Astrocyte (in vitro differentiated cells and primary cell): Measurements from ENCODE around the gene ABHD4. TPM values are rescaled to one million over a fixed set of nuclear protein-coding genes. Genes with fewer than 3 reads are reported as not detected.

Source experiments
- DNase-seq: peaks from one replicate; pipeline ENCODE4 v3.0.0-alpha.2; 2010; ENCODE audit warnings: low read depth
- FAIRE-seq: peaks from 2 replicates; lab custom pipeline; 2011; peaks lifted over from hg19 to GRCh38; lab: Jason Lieb, UNC
- H2AFZ ChIP-seq: 2 replicates; pipeline ENCODE4 v1.6.0; 2012; ENCODE audit warnings: low read depth, low read length, inconsistent platforms
- H3K27ac ChIP-seq: 2 replicates; pipeline ENCODE4 v1.5.1; 2011; ENCODE audit warnings: low read depth, low read length, inconsistent platforms
- H3K27me3 ChIP-seq: 2 replicates; pipeline ENCODE4 v1.6.0; 2011; ENCODE audit warnings: low read length, inconsistent platforms; ENCODE audit not compliant: insufficient read depth
- H3K36me3 ChIP-seq: 2 replicates; pipeline ENCODE4 v1.5.1; 2011; ENCODE audit warnings: low read length, inconsistent platforms; ENCODE audit not compliant: insufficient read depth
- H3K4me1 ChIP-seq: 2 replicates; pipeline ENCODE4 v1.5.1; 2011; ENCODE audit warnings: low read length, inconsistent platforms; ENCODE audit not compliant: insufficient read depth
- H3K4me2 ChIP-seq: 2 replicates; pipeline ENCODE4 v1.6.0; 2012; ENCODE audit warnings: low read length, inconsistent platforms
- H3K4me3 ChIP-seq: 2 replicates; pipeline ENCODE4 v1.5.1; 2011; ENCODE audit warnings: low read depth, mild to moderate bottlenecking, low read length, inconsistent platforms; ENCODE audit not compliant: insufficient read depth
- H3K79me2 ChIP-seq: 2 replicates; pipeline ENCODE4 v1.6.0; 2012; ENCODE audit warnings: mild to moderate bottlenecking, low read length, inconsistent platforms; ENCODE audit not compliant: insufficient read depth
- H3K9ac ChIP-seq: 2 replicates; pipeline ENCODE4 v1.6.0; 2012; ENCODE audit warnings: mild to moderate bottlenecking, low read length, inconsistent platforms
- H3K9me3 ChIP-seq: 2 replicates; pipeline ENCODE4 v1.5.1; 2012; ENCODE audit warnings: low read depth, mild to moderate bottlenecking, low read length, inconsistent platforms; ENCODE audit not compliant: insufficient read depth
- H4K20me1 ChIP-seq: 2 replicates; pipeline ENCODE4 v1.6.0; 2012; ENCODE audit warnings: low read length, inconsistent platforms; ENCODE audit not compliant: insufficient read depth
- H3K27ac Mint-ChIP-seq: one replicate; pipeline ENCODE4 v1.8.0; 2021; ENCODE audit warnings: mild to moderate bottlenecking, mixed read lengths; ENCODE audit not compliant: unreplicated experiment
- H3K27me3 Mint-ChIP-seq: one replicate; pipeline ENCODE4 v1.8.0; 2021; ENCODE audit warnings: low read depth, mixed read lengths; ENCODE audit not compliant: unreplicated experiment
- H3K36me3 Mint-ChIP-seq: one replicate; pipeline ENCODE4 v1.8.0; 2021; ENCODE audit warnings: low read depth, mixed read lengths; ENCODE audit not compliant: unreplicated experiment
- H3K4me1 Mint-ChIP-seq: one replicate; pipeline ENCODE4 v1.8.0; 2021; ENCODE audit warnings: low read depth, mixed read lengths; ENCODE audit not compliant: unreplicated experiment
- H3K4me3 Mint-ChIP-seq: one replicate; pipeline ENCODE4 v1.8.0; 2021; ENCODE audit warnings: mild to moderate bottlenecking, moderate library complexity, mixed read lengths; ENCODE audit not compliant: unreplicated experiment
- H3K9me3 Mint-ChIP-seq: one replicate; pipeline ENCODE4 v1.8.0; 2021; ENCODE audit warnings: mild to moderate bottlenecking, mixed read lengths; ENCODE audit not compliant: unreplicated experiment
- EZH2 ChIP-seq: IDR thresholded peaks from 2 replicates; pipeline ENCODE4 v1.6.1; 2012; ENCODE audit warnings: mild to moderate bottlenecking, low read length, inconsistent platforms; ENCODE audit not compliant: insufficient read depth
- total RNA-seq: library from RNA; stranded (reverse); gene quantifications from 2 replicates; pipeline ENCODE4 v1.2.1, GENCODE V29; 2021
- TF ChIP-seq, protein P1 (sequence below): IDR thresholded peaks from 2 replicates; pipeline ENCODE4 v1.5.1; 2011; ENCODE audit warnings: low read depth, mild to moderate bottlenecking, inconsistent platforms, low read length, moderate library complexity; ENCODE audit not compliant: insufficient read depth

ABHD4 gene
- total RNA-seq, 1 donor from 2014 or later, result 52.4 TPM

GRCh38 chr14:22554498-22555383 lies 43.4 kb upstream of the ABHD4 start:
- no peaks in the 10 kb centered on the region for H3K9me3 Mint-ChIP-seq
- no peak overlapping the region for H3K4me2 ChIP-seq
- no peak overlapping the region for H3K27ac ChIP-seq
- no peak overlapping the region for H3K27ac Mint-ChIP-seq
- no peaks in the 10 kb centered on the region for H3K9me3 ChIP-seq
- no peak overlapping the region for H3K9ac ChIP-seq
- peaks cover 3% of the 10 kb centered on the region for H3K36me3 Mint-ChIP-seq
- H3K4me3 Mint-ChIP-seq, result no peak overlapping the region
- DNase-seq (no peak), FAIRE-seq (no peak)
- H2AFZ ChIP-seq, result no peak overlapping the region
- H3K27me3 ChIP-seq, result no peaks in the 10 kb centered on the region
- H3K79me2 ChIP-seq, result no peaks in the 10 kb centered on the region
- H3K36me3 ChIP-seq, result no peaks in the 10 kb centered on the region
- no peak for TF ChIP-seq EZH2
- TF ChIP-seq, protein P1, sequence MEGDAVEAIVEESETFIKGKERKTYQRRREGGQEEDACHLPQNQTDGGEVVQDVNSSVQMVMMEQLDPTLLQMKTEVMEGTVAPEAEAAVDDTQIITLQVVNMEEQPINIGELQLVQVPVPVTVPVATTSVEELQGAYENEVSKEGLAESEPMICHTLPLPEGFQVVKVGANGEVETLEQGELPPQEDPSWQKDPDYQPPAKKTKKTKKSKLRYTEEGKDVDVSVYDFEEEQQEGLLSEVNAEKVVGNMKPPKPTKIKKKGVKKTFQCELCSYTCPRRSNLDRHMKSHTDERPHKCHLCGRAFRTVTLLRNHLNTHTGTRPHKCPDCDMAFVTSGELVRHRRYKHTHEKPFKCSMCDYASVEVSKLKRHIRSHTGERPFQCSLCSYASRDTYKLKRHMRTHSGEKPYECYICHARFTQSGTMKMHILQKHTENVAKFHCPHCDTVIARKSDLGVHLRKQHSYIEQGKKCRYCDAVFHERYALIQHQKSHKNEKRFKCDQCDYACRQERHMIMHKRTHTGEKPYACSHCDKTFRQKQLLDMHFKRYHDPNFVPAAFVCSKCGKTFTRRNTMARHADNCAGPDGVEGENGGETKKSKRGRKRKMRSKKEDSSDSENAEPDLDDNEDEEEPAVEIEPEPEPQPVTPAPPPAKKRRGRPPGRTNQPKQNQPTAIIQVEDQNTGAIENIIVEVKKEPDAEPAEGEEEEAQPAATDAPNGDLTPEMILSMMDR, result no peak
- no peaks in the 10 kb centered on the region for H4K20me1 ChIP-seq
- peaks cover 38% of the 10 kb centered on the region for H3K4me1 Mint-ChIP-seq
- peaks cover 37% of the 10 kb centered on the region for H3K4me1 ChIP-seq
- H3K4me3 ChIP-seq, result no peak overlapping the region
- H3K27me3 Mint-ChIP-seq, result no peaks in the 10 kb centered on the region

- no peak for FAIRE-seq
These were observed 42.6 kb upstream of the ABHD4 start for GRCh38 chr14:22555384-22556011.

More at GRCh38 chr14:22555384-22556011, 42.6 kb upstream of the ABHD4 start:
- H3K9me3 Mint-ChIP-seq, result no peaks in the 10 kb centered on the region
- no peak for TF ChIP-seq EZH2
- TF ChIP-seq, protein P1, result no peak
- H4K20me1 ChIP-seq, result no peaks in the 10 kb centered on the region
- no peaks in the 10 kb centered on the region for H3K79me2 ChIP-seq
- H3K4me2 ChIP-seq, result peak overlapping the region; percentile 86
- H3K9ac ChIP-seq, result peak overlapping the region; percentile 31
- H3K4me1 Mint-ChIP-seq, result peaks cover 30% of the 10 kb centered on the region
- H3K36me3 Mint-ChIP-seq, result peaks cover 2% of the 10 kb centered on the region
- H3K4me3 ChIP-seq, result no peak overlapping the region
- H3K27ac ChIP-seq, result peak overlapping the region; percentile 36
- peaks cover 29% of the 10 kb centered on the region for H3K4me1 ChIP-seq
- no peaks in the 10 kb centered on the region for H3K27me3 ChIP-seq
- no peak overlapping the region for H2AFZ ChIP-seq
- H3K27me3 Mint-ChIP-seq, result no peaks in the 10 kb centered on the region
- H3K36me3 ChIP-seq, result no peaks in the 10 kb centered on the region
- peak overlapping the region; percentile 62 for H3K27ac Mint-ChIP-seq
- no peak overlapping the region for H3K4me3 Mint-ChIP-seq
- DNase-seq, result peak; percentile 64
- H3K9me3 ChIP-seq, result no peaks in the 10 kb centered on the region
